Stimulated activated CD4-positive, alpha-beta T cell treated with anti-CD3 and anti-CD28 coated beads, TNF-alpha, amount 100 ng/mL, for 1 hour (primary cell): ENCODE measurements around the gene GTPBP2.

ENCODE experiments used
- DNase-seq, 3 donors: peaks; one replicate each; pipeline ENCODE4 v3.0.0-alpha.2; 2020; ENCODE audit warnings: low read depth in 3 of 3, low spot score in 1 of 3

GTPBP2 gene

DNA sequence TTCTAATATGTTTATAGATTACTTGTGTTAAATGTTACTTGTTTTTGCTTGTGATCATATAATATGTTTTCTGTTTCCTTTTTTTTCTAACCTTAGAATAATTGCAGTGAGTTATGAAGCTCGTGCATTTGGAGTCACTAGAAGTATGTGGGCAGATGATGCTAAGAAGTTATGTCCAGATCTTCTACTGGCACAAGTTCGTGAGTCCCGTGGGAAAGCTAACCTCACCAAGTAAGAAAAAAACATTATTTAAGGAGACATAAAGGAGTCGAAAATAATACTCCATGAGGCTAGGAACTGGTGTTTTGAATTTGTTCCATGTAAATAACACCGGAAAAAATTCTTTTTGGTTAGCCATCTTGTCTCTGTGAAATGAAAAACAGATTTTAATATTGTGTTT is 46.2 kb downstream of the GTPBP2 start:
- DNase-seq = no peak

DNA sequence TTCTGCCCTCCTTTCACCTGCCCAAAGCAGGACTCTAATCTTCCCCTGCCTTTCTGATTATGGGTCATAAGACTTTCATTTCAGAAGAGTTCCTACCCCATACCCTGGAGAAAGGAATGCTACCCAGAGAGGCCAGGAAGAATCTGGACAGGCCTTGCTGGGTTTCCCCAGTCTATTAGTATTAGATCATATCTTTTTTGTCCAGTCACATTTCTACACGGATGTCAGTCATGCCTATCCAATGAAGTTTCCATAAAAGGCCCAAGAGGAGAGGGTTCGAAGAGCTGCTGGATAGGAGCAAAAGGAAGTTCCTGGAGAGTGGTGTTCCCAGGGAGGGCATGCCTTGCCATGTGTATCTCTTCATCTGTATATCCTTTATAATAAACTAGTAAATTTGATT is 49.9 kb downstream of the GTPBP2 start:
- no peak for DNase-seq

- DNase-seq = no peak
Measured at GRCh38 chr6:43578748-43579147, 50.3 kb downstream of the GTPBP2 start.

- DNase-seq = peak; percentile 80 to 83 (median 83)
Measured at GRCh38 chr6:43575772-43576551, 53.1 kb downstream of the GTPBP2 start, which contains the start of the genes POLH and XPO5. POLH (plus strand) TSS chr6:43576185; CDS start chr6:43582320, 6,135 bp downstream. XPO5 (minus strand) TSS chr6:43576038; CDS start chr6:43575864, 174 bp downstream.

- peak in 1 of 3 donors; percentile 2 for DNase-seq
Measured at GRCh38 chr6:43575105-43575771, 53.8 kb downstream of the GTPBP2 start.

GRCh38 chr6:43572015-43572414 is 57.0 kb downstream of the GTPBP2 start:
- DNase-seq = no peak

DNA sequence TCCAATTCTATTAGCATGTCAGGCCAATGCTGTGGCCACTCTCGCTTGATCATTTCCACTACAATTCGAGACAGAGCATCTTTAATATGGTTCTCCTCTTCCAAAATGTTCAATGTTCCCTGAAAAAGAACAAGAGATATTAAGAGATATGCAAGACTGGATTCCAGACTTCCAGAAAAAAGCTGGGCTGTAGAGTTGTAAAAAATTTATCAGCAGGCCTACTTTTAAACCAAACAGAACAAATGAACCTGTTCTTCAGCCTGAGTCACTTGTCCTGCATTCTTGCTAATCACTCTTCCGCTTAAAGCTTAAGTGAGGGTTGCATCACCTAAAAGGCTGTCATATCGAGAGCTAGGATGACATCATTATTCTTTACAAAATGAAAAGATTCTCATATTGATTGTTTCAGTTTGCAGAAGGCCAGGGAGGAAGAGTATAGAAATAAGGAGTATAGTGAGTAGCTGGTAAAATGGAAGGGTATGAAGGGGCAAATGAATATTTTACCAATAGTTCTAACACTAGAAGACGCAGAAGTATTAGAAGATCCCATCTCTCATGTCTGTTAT is 58.1 kb downstream of the GTPBP2 start:
- no peak for DNase-seq
